Activated T-helper 17 cell treated with anti-CD3 and anti-CD28 coated beads, Interleukin-2, amount 50 U/mL, for 72 hours (primary cell): ENCODE results near the gene COL13A1. TPM values are rescaled to one million over a fixed set of nuclear protein-coding genes. Genes with fewer than 3 reads are reported as not detected.

Source experiments
- ATAC-seq: fragments of 150-1000 bp; cut with Tn5 transposase; replicated peaks from 2 replicates; pipeline ENCODE4 v1.10.0; 2021; ENCODE audit warnings: mild to moderate bottlenecking, moderate library complexity
- H3K27ac Mint-ChIP-seq: one replicate; pipeline ENCODE4 v1.8.0; 2022; ENCODE audit warnings: mixed read lengths
- H3K27me3 Mint-ChIP-seq: one replicate; pipeline ENCODE4 v1.8.0; 2022; ENCODE audit warnings: mixed read lengths
- H3K36me3 Mint-ChIP-seq: one replicate; pipeline ENCODE4 v1.8.0; 2022; ENCODE audit warnings: low read depth, mild to moderate bottlenecking, mixed read lengths
- H3K4me1 Mint-ChIP-seq: one replicate; pipeline ENCODE4 v1.8.0; 2022; ENCODE audit warnings: mixed read lengths
- H3K4me3 Mint-ChIP-seq: one replicate; pipeline ENCODE4 v1.8.0; 2022; ENCODE audit warnings: mild to moderate bottlenecking, mixed read lengths
- H3K9me3 Mint-ChIP-seq: one replicate; pipeline ENCODE4 v1.8.0; 2022; ENCODE audit warnings: mixed read lengths
- total RNA-seq, 2 donors: library from RNA; stranded (reverse); gene quantifications; one replicate each; pipeline ENCODE4 v1.2.3, GENCODE V29; 2022

COL13A1 gene
- not detected for total RNA-seq

- Mint-ChIP-seq H3K36me3 (no peaks in the 10 kb centered on the region), H3K27me3 (peaks cover 57% of the 10 kb centered on the region), H3K4me1 (no peaks in the 10 kb centered on the region), H3K4me3 (peak within 1 kb of the TSS; percentile 59), H3K27ac (no peak within 1 kb of the TSS), H3K9me3 (no peaks in the 10 kb centered on the region)
- ATAC-seq: no peak
Measured at GRCh38 chr10:69801434-69802315, at the start of gene COL13A1. TSS of gene COL13A1 (plus strand) at chr10:69801906. CDS start at chr10:69802424, 518 bp downstream.

DNA sequence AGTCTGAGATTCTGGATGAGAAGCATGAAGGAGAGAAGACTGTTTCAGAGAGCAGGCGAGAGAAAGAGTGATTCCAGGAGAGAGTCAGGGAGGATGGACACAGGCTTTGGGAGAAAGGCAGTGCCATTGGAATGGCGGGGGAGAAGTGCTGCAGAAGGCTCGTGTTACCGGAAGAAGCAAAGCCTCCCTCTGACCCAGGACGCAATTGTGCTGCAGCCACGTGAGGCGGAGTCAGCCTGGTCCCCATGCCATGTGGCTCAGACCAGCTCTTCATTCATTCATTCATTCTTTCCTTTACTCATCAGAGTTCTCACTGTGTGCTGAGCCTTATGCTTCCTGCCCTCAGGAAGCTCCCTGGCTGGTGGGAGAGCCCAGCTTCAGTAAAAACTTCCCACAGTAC is 49.2 kb upstream of the COL13A1 start:
- no peak overlapping the region for H3K4me3 Mint-ChIP-seq
- ATAC-seq: no peak
- no peak overlapping the region for H3K27ac Mint-ChIP-seq
- no peaks in the 10 kb centered on the region for H3K4me1 Mint-ChIP-seq
- H3K9me3 Mint-ChIP-seq: no peaks in the 10 kb centered on the region
- H3K36me3 Mint-ChIP-seq: no peaks in the 10 kb centered on the region
- H3K27me3 Mint-ChIP-seq: peaks cover 15% of the 10 kb centered on the region

GRCh38 chr10:69756279-69756678 is 45.4 kb upstream of the COL13A1 start:
- Mint-ChIP-seq H3K4me3 (no peak overlapping the region), H3K4me1 (no peaks in the 10 kb centered on the region), H3K27me3 (peaks cover 18% of the 10 kb centered on the region), H3K27ac (no peak overlapping the region), H3K36me3 (no peaks in the 10 kb centered on the region), H3K9me3 (no peaks in the 10 kb centered on the region)
- no peak for ATAC-seq

DNA sequence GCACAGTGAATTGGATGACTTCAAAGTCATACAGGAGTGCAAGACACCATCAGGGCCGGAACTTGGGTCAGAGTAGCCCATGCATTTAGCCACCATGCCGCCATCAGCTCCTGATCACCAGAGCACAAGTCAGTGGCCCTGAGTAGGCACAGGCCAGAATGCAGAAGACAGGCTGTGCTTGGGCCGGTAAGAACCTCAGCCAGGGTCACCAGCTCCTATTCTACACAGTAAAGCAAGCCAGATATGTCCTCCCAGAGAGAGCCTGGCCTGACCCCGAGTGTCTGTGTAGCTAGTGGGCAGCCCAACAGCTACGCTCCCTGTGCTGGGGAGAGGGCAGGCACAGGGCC is 44.5 kb upstream of the COL13A1 start:
- no peaks in the 10 kb centered on the region for H3K4me1 Mint-ChIP-seq
- no peak overlapping the region for H3K27ac Mint-ChIP-seq
- ATAC-seq: no peak
- peaks cover 23% of the 10 kb centered on the region for H3K27me3 Mint-ChIP-seq
- no peaks in the 10 kb centered on the region for H3K9me3 Mint-ChIP-seq
- H3K4me3 Mint-ChIP-seq: no peak overlapping the region
- H3K36me3 Mint-ChIP-seq: no peaks in the 10 kb centered on the region

GRCh38 chr10:69757553-69758309 is 44.0 kb upstream of the COL13A1 start:
- Mint-ChIP-seq H3K9me3 (no peaks in the 10 kb centered on the region), H3K27me3 (peaks cover 23% of the 10 kb centered on the region), H3K4me3 (no peak overlapping the region), H3K36me3 (no peaks in the 10 kb centered on the region), H3K27ac (no peak overlapping the region), H3K4me1 (no peaks in the 10 kb centered on the region)
- no peak for ATAC-seq

- Mint-ChIP-seq H3K27me3 (peaks cover 23% of the 10 kb centered on the region), H3K27ac (no peak overlapping the region), H3K36me3 (no peaks in the 10 kb centered on the region), H3K4me3 (no peak overlapping the region), H3K9me3 (no peaks in the 10 kb centered on the region), H3K4me1 (no peaks in the 10 kb centered on the region)
- ATAC-seq: no peak
Measured at GRCh38 chr10:69758310-69758728, 43.4 kb upstream of the COL13A1 start.

GRCh38 chr10:69759641-69760040 is 42.1 kb upstream of the COL13A1 start:
- Mint-ChIP-seq H3K27ac (no peak overlapping the region), H3K9me3 (no peaks in the 10 kb centered on the region), H3K36me3 (no peaks in the 10 kb centered on the region), H3K4me3 (no peak overlapping the region), H3K4me1 (no peaks in the 10 kb centered on the region), H3K27me3 (peaks cover 26% of the 10 kb centered on the region)
- no peak for ATAC-seq

GRCh38 chr10:69760072-69760471 is 41.6 kb upstream of the COL13A1 start:
- Mint-ChIP-seq H3K4me1 (no peaks in the 10 kb centered on the region), H3K4me3 (no peak overlapping the region), H3K27me3 (peaks cover 26% of the 10 kb centered on the region), H3K36me3 (no peaks in the 10 kb centered on the region), H3K9me3 (no peaks in the 10 kb centered on the region), H3K27ac (no peak overlapping the region)
- ATAC-seq: no peak

GRCh38 chr10:69761320-69761719 is 40.4 kb upstream of the COL13A1 start:
- ATAC-seq: no peak
- Mint-ChIP-seq H3K36me3 (no peaks in the 10 kb centered on the region), H3K27me3 (peaks cover 26% of the 10 kb centered on the region), H3K27ac (no peak overlapping the region), H3K4me3 (no peak overlapping the region), H3K9me3 (no peaks in the 10 kb centered on the region), H3K4me1 (no peaks in the 10 kb centered on the region)

- H3K27me3 Mint-ChIP-seq: peaks cover 20% of the 10 kb centered on the region
- no peak overlapping the region for H3K27ac Mint-ChIP-seq
- ATAC-seq: no peak
- H3K36me3 Mint-ChIP-seq: no peaks in the 10 kb centered on the region
- H3K9me3 Mint-ChIP-seq: no peaks in the 10 kb centered on the region
- H3K4me1 Mint-ChIP-seq: no peaks in the 10 kb centered on the region
- no peak overlapping the region for H3K4me3 Mint-ChIP-seq
Measured at GRCh38 chr10:69766161-69766910, 35.4 kb upstream of the COL13A1 start.

DNA sequence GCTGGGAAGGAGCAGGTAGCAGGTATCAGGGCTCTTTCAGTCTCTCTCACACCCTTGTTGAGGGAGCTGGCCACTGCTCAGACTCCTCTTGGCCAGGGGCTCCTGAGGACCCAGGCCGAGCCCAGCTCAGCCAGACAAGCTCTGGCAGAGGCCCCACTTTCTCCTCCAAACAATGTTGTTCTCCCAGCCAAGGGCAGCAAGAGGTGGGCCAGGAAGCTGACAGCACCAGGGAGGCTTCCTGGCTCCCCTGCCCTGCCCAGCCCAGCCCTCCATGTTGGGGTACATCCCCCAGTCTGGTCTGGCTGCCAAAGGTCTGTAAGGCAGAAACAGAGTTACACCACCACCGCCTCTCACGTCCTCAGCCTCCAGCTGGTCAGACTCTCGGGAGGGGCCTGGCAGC is 33.9 kb upstream of the COL13A1 start:
- no peak for ATAC-seq
- Mint-ChIP-seq H3K4me3 (no peak overlapping the region), H3K4me1 (no peaks in the 10 kb centered on the region), H3K27ac (no peak overlapping the region), H3K27me3 (peaks cover 8% of the 10 kb centered on the region), H3K9me3 (no peaks in the 10 kb centered on the region), H3K36me3 (no peaks in the 10 kb centered on the region)

- H3K9me3 Mint-ChIP-seq: peaks cover 1% of the 10 kb centered on the region
- H3K27ac Mint-ChIP-seq: no peak overlapping the region
- peaks cover 9% of the 10 kb centered on the region for H3K27me3 Mint-ChIP-seq
- H3K4me3 Mint-ChIP-seq: no peak overlapping the region
- no peaks in the 10 kb centered on the region for H3K36me3 Mint-ChIP-seq
- no peak for ATAC-seq
- no peaks in the 10 kb centered on the region for H3K4me1 Mint-ChIP-seq
Measured at GRCh38 chr10:69768386-69768785, 33.3 kb upstream of the COL13A1 start.

- no peak for ATAC-seq
- Mint-ChIP-seq H3K27ac (no peak overlapping the region), H3K4me3 (no peak overlapping the region), H3K36me3 (no peaks in the 10 kb centered on the region), H3K9me3 (peaks cover 3% of the 10 kb centered on the region), H3K27me3 (peaks cover 13% of the 10 kb centered on the region), H3K4me1 (no peaks in the 10 kb centered on the region)
Measured at GRCh38 chr10:69769395-69769992, 32.2 kb upstream of the COL13A1 start.

GRCh38 chr10:69772933-69773704 is 28.6 kb upstream of the COL13A1 start:
- Mint-ChIP-seq H3K27me3 (peaks cover 18% of the 10 kb centered on the region), H3K4me1 (no peaks in the 10 kb centered on the region), H3K36me3 (no peaks in the 10 kb centered on the region), H3K9me3 (peaks cover 3% of the 10 kb centered on the region), H3K4me3 (no peak overlapping the region), H3K27ac (no peak overlapping the region)
- no peak for ATAC-seq
